H9 (cell line): Measurements from ENCODE around the gene DAAM1. TPM values are rescaled to one million over a fixed set of nuclear protein-coding genes. Genes with fewer than 3 reads are reported as not detected.
A peak's percentile ranks its signal among the peaks of the same experiment; 100 is the strongest.

Experiments
- DNase-seq: peaks from one replicate; pipeline ENCODE4 v3.0.0-alpha.2; 2017
- H2AFZ ChIP-seq: one replicate; pipeline ENCODE4 v1.6.1; 2013; ENCODE audit warnings: mild to moderate bottlenecking, low read length, control low read depth, moderate library complexity
- H2AK5ac ChIP-seq: 2 replicates; pipeline ENCODE4 v1.6.1; 2013; ENCODE audit warnings: low read length, control low read depth, mixed read lengths; ENCODE audit not compliant: insufficient read length
- H2BK120ac ChIP-seq: one replicate; pipeline ENCODE4 v1.6.1; 2013; ENCODE audit warnings: low read depth, mild to moderate bottlenecking, low read length, control low read depth, inconsistent platforms; ENCODE audit not compliant: poor library complexity, severe bottlenecking
- H2BK12ac ChIP-seq: 2 replicates; pipeline ENCODE4 v1.6.1; 2013; ENCODE audit warnings: low read length, control low read depth, mixed read lengths, low read depth; ENCODE audit not compliant: insufficient read length
- H2BK15ac ChIP-seq: 2 replicates; pipeline ENCODE4 v1.6.1; 2013; ENCODE audit warnings: low read depth, low read length, control low read depth
- H2BK20ac ChIP-seq: one replicate; pipeline ENCODE4 v1.6.1; 2013; ENCODE audit warnings: low read depth, mild to moderate bottlenecking, low read length, control low read depth, inconsistent platforms; ENCODE audit not compliant: poor library complexity, severe bottlenecking
- H2BK5ac ChIP-seq: 2 replicates; pipeline ENCODE4 v1.6.1; 2013; ENCODE audit warnings: low read length, control low read depth, mixed read lengths; ENCODE audit not compliant: insufficient read length
- H3K14ac ChIP-seq: 2 replicates; pipeline ENCODE4 v1.6.1; 2013; ENCODE audit warnings: low read length, control low read depth; ENCODE audit not compliant: insufficient read depth
- H3K18ac ChIP-seq: 2 replicates; pipeline ENCODE4 v1.6.1; 2013; ENCODE audit warnings: low read depth, mild to moderate bottlenecking, mixed read lengths, low read length, control low read depth; ENCODE audit not compliant: insufficient read length
- H3K23ac ChIP-seq: 2 replicates; pipeline ENCODE4 v1.6.1; 2013; ENCODE audit warnings: low read length, control low read depth, mixed read lengths, low read depth; ENCODE audit not compliant: insufficient read length
- H3K23me2 ChIP-seq: 2 replicates; pipeline ENCODE4 v1.6.1; 2013; ENCODE audit warnings: low read depth, mild to moderate bottlenecking, mixed read lengths, low read length, control low read depth; ENCODE audit not compliant: insufficient read length, poor library complexity, severe bottlenecking
- H3K27ac ChIP-seq: 2 replicates; pipeline ENCODE4 v1.5.1; 2013; ENCODE audit warnings: low read length, control low read depth, mixed read lengths, low read depth; ENCODE audit not compliant: insufficient read length
- H3K27me3 ChIP-seq: 2 replicates; pipeline ENCODE4 v1.6.1; 2013; ENCODE audit warnings: low read length, control low read depth, inconsistent platforms; ENCODE audit not compliant: insufficient read depth
- H3K4ac ChIP-seq: 2 replicates; pipeline ENCODE4 v1.6.1; 2013; ENCODE audit warnings: low read depth, mild to moderate bottlenecking, control low read depth, inconsistent platforms, low read length, moderate library complexity
- H3K4me1 ChIP-seq: 2 replicates; pipeline ENCODE4 v1.6.1; 2013; ENCODE audit warnings: low read length, control low read depth, inconsistent platforms; ENCODE audit not compliant: insufficient read depth
- H3K4me2 ChIP-seq: 2 replicates; pipeline ENCODE4 v1.6.1; 2013; ENCODE audit warnings: low read length, control low read depth, mixed read lengths; ENCODE audit not compliant: insufficient read length, insufficient read depth
- H3K56ac ChIP-seq: 2 replicates; pipeline ENCODE4 v1.6.1; 2013; ENCODE audit warnings: low read depth, mild to moderate bottlenecking, mixed read lengths, low read length, control low read depth; ENCODE audit not compliant: insufficient read length
- H3K79me1 ChIP-seq: 2 replicates; pipeline ENCODE4 v1.6.1; 2013; ENCODE audit warnings: low read depth, mild to moderate bottlenecking, moderate library complexity, low read length, control low read depth, inconsistent platforms; ENCODE audit not compliant: insufficient read depth, poor library complexity, severe bottlenecking
- H3K79me2 ChIP-seq: 2 replicates; pipeline ENCODE4 v1.6.1; 2013; ENCODE audit warnings: low read length, control low read depth, inconsistent platforms; ENCODE audit not compliant: insufficient read depth
- H3K9ac ChIP-seq: 2 replicates; pipeline ENCODE4 v1.6.1; 2013; ENCODE audit warnings: low read length, control low read depth, mixed read lengths; ENCODE audit not compliant: insufficient read length; ENCODE audit errors: extremely low read depth
- H3K9me3 ChIP-seq: one replicate; pipeline ENCODE4 v1.6.1; 2013; ENCODE audit warnings: low read depth, low read length, inconsistent platforms; ENCODE audit not compliant: control insufficient read depth
- H3T11ph ChIP-seq: one replicate; pipeline ENCODE4 v1.6.1; 2013; ENCODE audit warnings: mild to moderate bottlenecking, low read length, control low read depth, inconsistent platforms
- H4K20me1 ChIP-seq: one replicate; pipeline ENCODE4 v1.6.1; 2013; ENCODE audit not compliant: control insufficient read depth, insufficient read length, insufficient read depth
- H4K5ac ChIP-seq: 2 replicates; pipeline ENCODE4 v1.6.1; 2013; ENCODE audit warnings: low read depth, mild to moderate bottlenecking, mixed read lengths, low read length, control low read depth; ENCODE audit not compliant: insufficient read length
- H4K8ac ChIP-seq: replicated peaks from 2 replicates; pipeline ENCODE4 v1.6.1; 2013; ENCODE audit warnings: low read length, control low read depth, mixed read lengths, low read depth; ENCODE audit not compliant: insufficient read length
- H4K91ac ChIP-seq: 2 replicates; pipeline ENCODE4 v1.6.1; 2013; ENCODE audit warnings: low read depth, mild to moderate bottlenecking, moderate library complexity, mixed read lengths, low read length, control low read depth; ENCODE audit not compliant: insufficient read length
- H3K27ac Mint-ChIP-seq, 3 experiments: 2 replicates in 2 of 3; 3 replicates in 1 of 3; pipeline ENCODE4 v1.8.0; 2020 to 2021; ENCODE audit warnings: mixed read lengths in 3 of 3, mild to moderate bottlenecking in 1 of 3, moderate library complexity in 1 of 3
- H3K27me3 Mint-ChIP-seq: 2 replicates; pipeline ENCODE4 v1.8.0; 2021; ENCODE audit warnings: low read depth, mild to moderate bottlenecking, moderate library complexity, mixed read lengths
- H3K36me3 Mint-ChIP-seq, 3 experiments: 2 replicates in 2 of 3; 3 replicates in 1 of 3; pipeline ENCODE4 v1.8.0; 2020 to 2021; ENCODE audit warnings: low read depth in 3 of 3, mixed read lengths in 3 of 3; ENCODE audit not compliant: insufficient read depth in 1 of 3
- H3K4me1 Mint-ChIP-seq, 2 experiments: 2 replicates each; pipeline ENCODE4 v1.8.0; 2020; ENCODE audit warnings: mixed read lengths in 2 of 2
- H3K4me3 Mint-ChIP-seq, 2 experiments: 2 replicates in 1 of 2; 3 replicates in 1 of 2; pipeline ENCODE4 v1.8.0; 2020 to 2021; ENCODE audit warnings: mild to moderate bottlenecking in 2 of 2, mixed read lengths in 2 of 2, moderate library complexity in 1 of 2
- H3K9me3 Mint-ChIP-seq, 2 experiments: 2 replicates in 1 of 2; 3 replicates in 1 of 2; pipeline ENCODE4 v1.8.0; 2020; ENCODE audit warnings: mild to moderate bottlenecking in 2 of 2, mixed read lengths in 2 of 2, moderate library complexity in 1 of 2
- WGBS: extraction: QIAGEN DNeasy Blood & Tissue Kit; methylation state at CpG from one replicate; pipeline ENCODE4 v1.1.7; 2013; ENCODE audit warnings: missing lambda C conversion rate, low lambda C conversion rate, mixed read lengths; ENCODE audit not compliant: insufficient read length; ENCODE audit errors: extremely low coverage; 5-methylcytosine and 5-hydroxymethylcytosine counted together
- total RNA-seq: library from RNA; stranded (reverse); gene quantifications from 2 replicates; pipeline ENCODE4 v1.2.1, GENCODE V29; 2021
- TF ChIP-seq, protein P1 (sequence below): fragments of 200-600 bp; sonication (generic); conservative IDR thresholded peaks from 3 replicates; pipeline ENCODE4 v1.8.0; 2021; ENCODE audit warnings: antibody characterized with exemption, mild to moderate bottlenecking

Gene DAAM1
- total RNA-seq, 1 experiment from 2014 or later: 19.5 TPM

DNA sequence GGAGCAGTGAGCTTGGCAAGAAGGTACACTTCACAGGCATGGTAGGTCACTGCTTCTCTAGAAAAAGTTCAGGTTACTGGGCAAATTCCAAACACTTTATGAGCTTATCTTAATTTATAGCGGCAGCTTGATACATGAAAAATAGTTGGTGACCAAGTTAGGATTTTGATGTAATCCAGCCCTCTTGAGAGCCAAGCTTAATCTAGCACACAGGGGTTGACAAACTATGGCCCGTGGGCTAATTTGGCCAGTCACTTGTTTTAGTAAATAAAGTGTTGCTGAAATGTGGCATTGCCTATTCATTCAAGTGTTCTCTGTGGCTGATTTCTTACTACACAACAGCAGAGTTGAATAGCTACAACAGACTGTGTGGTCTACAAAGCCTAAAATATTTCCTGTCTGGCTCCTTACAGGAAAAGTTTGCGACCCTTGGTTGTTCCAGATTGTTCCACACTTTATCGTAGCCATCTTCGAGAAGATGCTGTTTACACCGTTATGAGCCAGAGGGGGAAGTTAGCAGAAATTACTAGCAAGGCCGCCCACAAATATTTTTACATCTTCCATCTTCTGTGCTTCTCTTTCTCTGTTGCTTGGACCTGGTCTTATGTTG is 120.9 kb downstream of the DAAM1 start:
- peak overlapping the region in 1 of 3 experiments; percentile 12; a peak in 2 of 7 replicates for H3K27ac Mint-ChIP-seq
- no peak overlapping the region for H2BK15ac ChIP-seq
- H3T11ph ChIP-seq: no peak overlapping the region
- no peak overlapping the region for H4K91ac ChIP-seq
- no peaks in the 10 kb centered on the region for H3K79me1 ChIP-seq
- no peak overlapping the region for H3K18ac ChIP-seq
- H2BK120ac ChIP-seq: no peak overlapping the region
- H3K79me2 ChIP-seq: no peaks in the 10 kb centered on the region
- H3K4me2 ChIP-seq: no peak overlapping the region
- no peak overlapping the region for H4K5ac ChIP-seq
- DNase-seq: no peak
- no peak overlapping the region for H2AFZ ChIP-seq
- H2BK5ac ChIP-seq: no peak overlapping the region
- H3K56ac ChIP-seq: no peak overlapping the region
- no CpG with 5 or more reads among the region's 7 CpGs for WGBS
- H3K14ac ChIP-seq: no peak overlapping the region
- no peaks in the 10 kb centered on the region for H3K9me3 Mint-ChIP-seq
- H3K4me1 Mint-ChIP-seq: peaks cover 14 to 15% of the 10 kb centered on the region in 2 experiments
- no peaks in the 10 kb centered on the region for H3K9me3 ChIP-seq
- H2BK12ac ChIP-seq: no peak overlapping the region
- no peaks in the 10 kb centered on the region for H3K36me3 Mint-ChIP-seq
- H3K4ac ChIP-seq: no peak overlapping the region
- no peak overlapping the region for H3K4me3 Mint-ChIP-seq
- H3K9ac ChIP-seq: no peak overlapping the region
- no peaks in the 10 kb centered on the region for H4K20me1 ChIP-seq
- H3K27me3 Mint-ChIP-seq: no peaks in the 10 kb centered on the region
- TF ChIP-seq, protein P1, sequence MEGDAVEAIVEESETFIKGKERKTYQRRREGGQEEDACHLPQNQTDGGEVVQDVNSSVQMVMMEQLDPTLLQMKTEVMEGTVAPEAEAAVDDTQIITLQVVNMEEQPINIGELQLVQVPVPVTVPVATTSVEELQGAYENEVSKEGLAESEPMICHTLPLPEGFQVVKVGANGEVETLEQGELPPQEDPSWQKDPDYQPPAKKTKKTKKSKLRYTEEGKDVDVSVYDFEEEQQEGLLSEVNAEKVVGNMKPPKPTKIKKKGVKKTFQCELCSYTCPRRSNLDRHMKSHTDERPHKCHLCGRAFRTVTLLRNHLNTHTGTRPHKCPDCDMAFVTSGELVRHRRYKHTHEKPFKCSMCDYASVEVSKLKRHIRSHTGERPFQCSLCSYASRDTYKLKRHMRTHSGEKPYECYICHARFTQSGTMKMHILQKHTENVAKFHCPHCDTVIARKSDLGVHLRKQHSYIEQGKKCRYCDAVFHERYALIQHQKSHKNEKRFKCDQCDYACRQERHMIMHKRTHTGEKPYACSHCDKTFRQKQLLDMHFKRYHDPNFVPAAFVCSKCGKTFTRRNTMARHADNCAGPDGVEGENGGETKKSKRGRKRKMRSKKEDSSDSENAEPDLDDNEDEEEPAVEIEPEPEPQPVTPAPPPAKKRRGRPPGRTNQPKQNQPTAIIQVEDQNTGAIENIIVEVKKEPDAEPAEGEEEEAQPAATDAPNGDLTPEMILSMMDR: no peak
- no peak overlapping the region for H4K8ac ChIP-seq
- no peaks in the 10 kb centered on the region for H3K27me3 ChIP-seq
- H3K23me2 ChIP-seq: no peaks in the 10 kb centered on the region
- H3K27ac ChIP-seq: no peak overlapping the region
- H2BK20ac ChIP-seq: no peak overlapping the region
- no peak overlapping the region for H3K23ac ChIP-seq
- peaks cover 3% of the 10 kb centered on the region; the same call in 1 of the 2 replicates for H3K4me1 ChIP-seq
- H2AK5ac ChIP-seq: no peak overlapping the region
